PC-3 (cell line): ENCODE data around the gene ZNF221.

ENCODE experiments used
- CTCF ChIP-seq: fragments of 300-600 bp; sonication (generic); conservative IDR thresholded peaks from 2 replicates; pipeline ENCODE4 v1.5.1; 2017; ENCODE audit warnings: antibody characterized with exemption, low read depth, mild to moderate bottlenecking, low read length
- EZH2 ChIP-seq: fragments of 300-600 bp; sonication (generic); IDR thresholded peaks from one replicate; pipeline ENCODE4 v1.6.1; 2017; ENCODE audit warnings: antibody characterized with exemption, mild to moderate bottlenecking, low read length; ENCODE audit not compliant: unreplicated experiment

- TF ChIP-seq CTCF = no peak
- TF ChIP-seq EZH2 = no peak
Measured at GRCh38 chr19:43902399-43902798, 48.6 kb upstream of the ZNF221 start.
